H1 (cell line): ENCODE measurements around the gene FANCE. TPM values are rescaled to one million over a fixed set of nuclear protein-coding genes. Genes with fewer than 3 reads are reported as not detected.

Experiments used
- CTCF ChIA-PET: fragments of 300-600 bp; sonication (Branson Sonifier 250); formaldehyde crosslinking; loops from one replicate; lab custom pipeline; 2021; ENCODE audit not compliant: partially characterized antibody; lab: Charles Lee
- POLR2A ChIA-PET: fragments of 300-600 bp; sonication (Branson Sonifier 250); formaldehyde crosslinking; loops from one replicate; lab custom pipeline; 2021; ENCODE audit warnings: inconsistent platforms; ENCODE audit not compliant: partially characterized antibody; lab: Charles Lee
- DNase-seq, 2 experiments: peaks; one replicate each; pipeline versions ENCODE4 v3.0.0 to v3.0.0-alpha.2; 2010 to 2022; ENCODE audit warnings: low spot score in 2 of 2, low read depth in 1 of 2, mixed read lengths in 1 of 2
- FAIRE-seq: peaks from 2 replicates; lab custom pipeline; 2011; peaks lifted over from hg19 to GRCh38; lab: Jason Lieb, UNC
- H2AFZ ChIP-seq: 2 replicates; pipeline ENCODE4 v1.8.1; 2012; ENCODE audit warnings: low read length, inconsistent platforms
- H2AK5ac ChIP-seq: 2 replicates; pipeline ENCODE4 v1.6.1; 2013; ENCODE audit warnings: low read depth, low read length
- H2BK120ac ChIP-seq: replicated peaks from 2 replicates; pipeline ENCODE3; 2013; ENCODE audit warnings: low read depth, low read length, inconsistent platforms
- H2BK12ac ChIP-seq: 2 replicates; pipeline ENCODE4 v1.6.1; 2013; ENCODE audit warnings: low read depth, low read length
- H2BK15ac ChIP-seq: 2 replicates; pipeline ENCODE4 v1.6.1; 2013; ENCODE audit warnings: low read length
- H2BK20ac ChIP-seq: 2 replicates; pipeline ENCODE4 v1.6.1; 2013; ENCODE audit warnings: low read length
- H2BK5ac ChIP-seq: 2 replicates; pipeline ENCODE4 v1.6.1; 2013; ENCODE audit warnings: low read depth, low read length
- H3K14ac ChIP-seq: 2 replicates; pipeline ENCODE4 v1.6.1; 2013; ENCODE audit warnings: inconsistent platforms; ENCODE audit not compliant: insufficient read length
- H3K18ac ChIP-seq: 2 replicates; pipeline ENCODE4 v1.6.1; 2013; ENCODE audit warnings: low read length; ENCODE audit errors: extremely low read depth
- H3K23ac ChIP-seq: 2 replicates; pipeline ENCODE4 v1.6.1; 2013; ENCODE audit warnings: inconsistent platforms; ENCODE audit not compliant: insufficient read length
- H3K23me2 ChIP-seq: 2 replicates; pipeline ENCODE4 v1.6.1; 2013; ENCODE audit warnings: low read depth, low read length
- H3K27ac ChIP-seq: 2 replicates; pipeline ENCODE4 v1.6.1; 2011; ENCODE audit warnings: low read depth, low read length, inconsistent platforms
- H3K27me3 ChIP-seq, 4 experiments: replicated peaks in 1 of 4; 1 replicate in 1 of 4; 2 replicates in 3 of 4; pipeline versions ENCODE4 v1.6.1 to v1.8.1; 2011 to 2013; ENCODE audit warnings: low read length in 3 of 4, mild to moderate bottlenecking in 3 of 4, inconsistent platforms in 2 of 4, mixed read lengths in 2 of 4, moderate library complexity in 1 of 4; ENCODE audit not compliant: control insufficient read depth in 3 of 4, insufficient read depth in 3 of 4; ENCODE audit errors: extremely low read depth in 1 of 4
- H3K36me3 ChIP-seq, 4 experiments: 2 replicates each; pipeline versions ENCODE4 v1.6.1 to v1.8.1; 2011 to 2013; ENCODE audit warnings: mild to moderate bottlenecking in 4 of 4, low read length in 3 of 4, moderate library complexity in 2 of 4, control low read depth in 1 of 4, inconsistent platforms in 1 of 4; ENCODE audit not compliant: insufficient read depth in 4 of 4, control insufficient read depth in 2 of 4
- H3K4ac ChIP-seq: replicated peaks from 2 replicates; pipeline ENCODE3; 2013; ENCODE audit warnings: low read length, low read depth, mixed read lengths, inconsistent platforms; ENCODE audit not compliant: insufficient read length
- H3K4me1 ChIP-seq, 4 experiments: replicated peaks in 1 of 4; 1 replicate in 1 of 4; 2 replicates in 3 of 4; pipeline versions ENCODE4 v1.6.1 to v1.8.1; 2011 to 2013; ENCODE audit warnings: low read length in 3 of 4, inconsistent platforms in 2 of 4, mixed read lengths in 1 of 4; ENCODE audit not compliant: insufficient read depth in 4 of 4, control insufficient read depth in 3 of 4
- H3K4me2 ChIP-seq, 2 experiments: 2 replicates each; pipeline versions ENCODE4 v1.6.1 to v1.8.1; 2011 to 2013; ENCODE audit warnings: low read depth in 2 of 2, low read length in 2 of 2, control low read depth in 1 of 2, inconsistent platforms in 1 of 2, mild to moderate bottlenecking in 1 of 2; ENCODE audit not compliant: insufficient read depth in 1 of 2
- H3K4me3 ChIP-seq, 4 experiments: fragments of 200-600, 300-600 bp in 1 of 4; sonication (generic), shearing (Covaris generic), sonication (Bioruptor Twin) in 1 of 4; 2 replicates each; pipeline versions ENCODE4 v1.5.1 to v1.8.1; 2011 to 2016; ENCODE audit warnings: low read length in 4 of 4, low read depth in 3 of 4, control low read depth in 2 of 4, inconsistent platforms in 2 of 4, mild to moderate bottlenecking in 2 of 4, mixed read lengths in 1 of 4, moderate library complexity in 1 of 4; ENCODE audit not compliant: insufficient read depth in 2 of 4; ENCODE audit errors: extremely low read depth in 1 of 4
- H3K56ac ChIP-seq: replicated peaks from 2 replicates; pipeline ENCODE3; 2013; ENCODE audit warnings: low read depth, mild to moderate bottlenecking, mixed read lengths, low read length, inconsistent platforms; ENCODE audit not compliant: insufficient read length
- H3K79me1 ChIP-seq: 2 replicates; pipeline ENCODE4 v1.6.1; 2013; ENCODE audit warnings: low read depth, low read length, control low read depth
- H3K79me2 ChIP-seq, 2 experiments: 2 replicates each; pipeline versions ENCODE4 v1.6.1 to v1.8.1; 2012 to 2013; ENCODE audit warnings: low read length in 2 of 2, mild to moderate bottlenecking in 2 of 2, inconsistent platforms in 1 of 2; ENCODE audit not compliant: insufficient read depth in 2 of 2, control insufficient read depth in 1 of 2
- H3K9ac ChIP-seq, 4 experiments: replicated peaks in 1 of 4; 1 replicate in 1 of 4; 2 replicates in 3 of 4; pipeline versions ENCODE4 v1.6.1 to v1.8.1; 2011 to 2013; ENCODE audit warnings: low read depth in 3 of 4, low read length in 3 of 4, control low read depth in 2 of 4, mild to moderate bottlenecking in 2 of 4, moderate library complexity in 2 of 4, inconsistent platforms in 1 of 4; ENCODE audit errors: extremely low read depth in 1 of 4
- H3K9me3 ChIP-seq, 2 experiments: 2 replicates each; pipeline versions ENCODE4 v1.6.1 to v1.8.1; 2012 to 2013; ENCODE audit warnings: mild to moderate bottlenecking in 2 of 2, moderate library complexity in 2 of 2, control low read depth in 1 of 2, inconsistent platforms in 1 of 2, low read depth in 1 of 2, low read length in 1 of 2, mixed read lengths in 1 of 2; ENCODE audit not compliant: insufficient read depth in 2 of 2
- H4K20me1 ChIP-seq, 2 experiments: replicated peaks in 1 of 2; 2 replicates each; pipeline versions ENCODE3 to v1.8.1; 2011 to 2013; ENCODE audit warnings: inconsistent platforms in 2 of 2, low read length in 2 of 2, mild to moderate bottlenecking in 1 of 2; ENCODE audit not compliant: insufficient read depth in 2 of 2, control insufficient read depth in 1 of 2
- H4K5ac ChIP-seq: 2 replicates; pipeline ENCODE4 v1.6.1; 2013; ENCODE audit warnings: low read length, low read depth, mixed read lengths, inconsistent platforms; ENCODE audit not compliant: insufficient read length
- H4K8ac ChIP-seq: 2 replicates; pipeline ENCODE4 v1.8.0; 2013; ENCODE audit warnings: mild to moderate bottlenecking, moderate library complexity, low read length, inconsistent platforms; ENCODE audit not compliant: insufficient read depth; ENCODE audit errors: extremely low read depth
- H4K91ac ChIP-seq: replicated peaks from 2 replicates; pipeline ENCODE3; 2013; ENCODE audit warnings: low read length, mixed read lengths, inconsistent platforms; ENCODE audit not compliant: insufficient read length
- E2F6 ChIP-seq: IDR thresholded peaks from 2 replicates; pipeline ENCODE4 v1.6.1; 2012; ENCODE audit warnings: inconsistent platforms
- EZH2 ChIP-seq: fragments of 200-600 bp; sonication (generic); IDR thresholded peaks from 2 replicates; pipeline ENCODE4 v1.7.1; 2012; ENCODE audit warnings: low read depth, mild to moderate bottlenecking, moderate library complexity, low read length, inconsistent platforms; ENCODE audit not compliant: severe bottlenecking
- KDM1A ChIP-seq: fragments of 200-600, 300-600 bp; sonication (generic); IDR thresholded peaks from 2 replicates; pipeline ENCODE4 v1.7.1; 2016; ENCODE audit warnings: mild to moderate bottlenecking, low read length, borderline replicate concordance
- POLR2A ChIP-seq, 2 experiments: IDR thresholded peaks; 1 replicate in 1 of 2; 2 replicates in 1 of 2; pipeline ENCODE4 v1.6.1; 2011; ENCODE audit warnings: low read depth in 2 of 2, low read length in 2 of 2, mild to moderate bottlenecking in 2 of 2; ENCODE audit errors: control extremely low read depth in 1 of 2
- SP4 ChIP-seq: IDR thresholded peaks from 2 replicates; pipeline ENCODE4 v1.6.1; 2012; ENCODE audit warnings: low read length, inconsistent platforms
- WGBS, 2 experiments: shearing (Covaris generic) in 1 of 2; methylation state at CpG; one replicate each; pipeline versions ENCODE4 v1.1.6 to v1.1.7; 2013 to 2015; ENCODE audit warnings: low lambda C conversion rate in 2 of 2, mixed read lengths in 2 of 2, inconsistent platforms in 1 of 2, low coverage in 1 of 2, missing lambda C conversion rate in 1 of 2; ENCODE audit not compliant: insufficient replicate concordance in 2 of 2, insufficient coverage in 1 of 2, insufficient read length in 1 of 2; ENCODE audit errors: extremely low coverage in 1 of 2, missing lambda C conversion rate in 1 of 2; 5-methylcytosine and 5-hydroxymethylcytosine counted together
- polyA plus RNA-seq, 7 experiments: library from polyadenylated mRNA; depleted of rRNA in 3 of 7; stranded (reverse) in 5 of 7; unstranded in 2 of 7; fragments of >200 nt in 5 of 7; fragments of 200-250 nt in 2 of 7; gene quantifications; 1 replicate in 5 of 7; 2 replicates in 1 of 7; 4 replicates in 1 of 7; pipeline versions ENCODE4 v1.2.1 to v1.2.3, GENCODE V29; 2011 to 2013; ENCODE audit warnings: missing spikeins in 2 of 7, mixed read lengths in 2 of 7
- total RNA-seq: library from RNA; stranded (reverse); fragmentation: NEBNext Ultra II Directional; extraction: Animal tissue kit (Norgen Biotek cat#: 25700); gene quantifications from 2 replicates; pipeline ENCODE4 v1.2.1, GENCODE V29; 2021

Gene FANCE
- total and polyA plus RNA-seq, 2 of the 8 experiments (the other 6 are each of a cell fraction or from before 2014, with no cell fraction given): 16.1 to 17.0 TPM

GRCh38 chr6:35410131-35410530, 42.0 kb upstream of the FANCE start:
- Histone ChIP-seq H3K56ac (no peak overlapping the region), H4K5ac (no peak overlapping the region), H2BK15ac (no peak overlapping the region), H2AFZ (no peak overlapping the region), H2BK12ac (no peak overlapping the region), H3K4me3 (no peak overlapping the region), H2BK5ac (no peak overlapping the region), H2BK20ac (no peak overlapping the region), H3K9ac (no peak overlapping the region), H4K8ac (no peak overlapping the region), H3K4me1 (peaks cover 0 to 3% (median 0%) of the 10 kb centered on the region in 4 experiments; a peak in 2 of 7 replicates), H3K27me3 (no peaks in the 10 kb centered on the region), H3K23ac (no peak overlapping the region), H3K79me1 (peaks cover 5% of the 10 kb centered on the region), H2BK120ac (no peak overlapping the region), H3K23me2 (no peaks in the 10 kb centered on the region), H3K79me2 (no peaks in the 10 kb centered on the region), H3K14ac (no peak overlapping the region), H4K91ac (no peak overlapping the region), H3K27ac (no peak overlapping the region), H3K4ac (no peak overlapping the region), H3K4me2 (no peak overlapping the region), H3K36me3 (no peaks in the 10 kb centered on the region), H3K9me3 (no peaks in the 10 kb centered on the region), H2AK5ac (no peak overlapping the region), H4K20me1 (no peaks in the 10 kb centered on the region), H3K18ac (no peak overlapping the region)
- ChIA-PET POLR2A (no interaction called here), CTCF (interaction anchor here (1.6 to 4.7 kb wide), 2 partner anchors 9 to 82 kb away, joined by 4 to 35 read pairs; no protein-coding TSS in a partner anchor)
- 58% methylated on average over 3 of the region's 3 CpGs; no CpG with 5 or more reads in 1 of the 2 experiments for whole genome bisulfite sequencing, 2 experiments
- no peak for DNase-seq
- no peak for FAIRE-seq
- no peak for TF ChIP-seq SP4
- no peak for TF ChIP-seq KDM1A
- no peak for TF ChIP-seq POLR2A (IDR thresholded peaks at IDR 0.05; ENCODE audit: control extremely low read depth in 1 of 2, low read depth in 2 of 2, low read length in 2 of 2)
- TF ChIP-seq EZH2: no peak
- TF ChIP-seq E2F6: no peak
